Spleen (tissue), 11 donors: Measurements from ENCODE around the gene ZNF283. TPM values are rescaled to one million over a fixed set of nuclear protein-coding genes. Genes with fewer than 3 reads are reported as not detected.
"Not testable (repeated sequence)": the region's sequence is repeated elsewhere in the genome, so short reads cannot be mapped to it uniquely, and the experiment has no call there.

Experiments used
- DNase-seq: peaks from one replicate; pipeline ENCODE4 v3.0.0-alpha.2; 2020
- H3K27ac ChIP-seq, 8 donors: fragments of 200-600 bp; sonication (generic) in 7 of 8; 1 replicate in 4 of 8; 2 replicates in 4 of 8; pipeline versions ENCODE4 v1.5.0 to v1.8.0; 2016 to 2021; ENCODE audit warnings: inconsistent platforms in 4 of 8, mild to moderate bottlenecking in 4 of 8, moderate library complexity in 1 of 8
- H3K27me3 ChIP-seq, 7 donors: fragments of 200-600 bp; sonication (generic) in 6 of 7; replicated peaks in 1 of 7; 1 replicate in 4 of 7; 2 replicates in 3 of 7; pipeline versions ENCODE4 v1.5.0 to v1.8.0; 2016 to 2021; ENCODE audit warnings: inconsistent platforms in 3 of 7, mild to moderate bottlenecking in 1 of 7
- H3K36me3 ChIP-seq, 6 donors: fragments of 200-600 bp; sonication (generic) in 5 of 6; 1 replicate in 4 of 6; 2 replicates in 2 of 6; pipeline versions ENCODE4 v1.5.0 to v1.8.0; 2016 to 2021; ENCODE audit warnings: inconsistent platforms in 2 of 6
- H3K4me1 ChIP-seq, 6 donors: fragments of 200-600 bp; sonication (generic) in 5 of 6; 1 replicate in 3 of 6; 2 replicates in 3 of 6; pipeline versions ENCODE4 v1.5.0 to v1.8.0; 2016 to 2021; ENCODE audit warnings: inconsistent platforms in 3 of 6
- H3K4me3 ChIP-seq, 8 donors: fragments of 200-600 bp; sonication (generic) in 7 of 8; 1 replicate in 4 of 8; 2 replicates in 4 of 8; pipeline versions ENCODE4 v1.5.0 to v1.8.0; 2016 to 2021; ENCODE audit warnings: inconsistent platforms in 4 of 8, mild to moderate bottlenecking in 4 of 8, moderate library complexity in 2 of 8
- H3K9me3 ChIP-seq, 8 donors: fragments of 200-600 bp; sonication (generic) in 7 of 8; 1 replicate in 4 of 8; 2 replicates in 4 of 8; pipeline versions ENCODE4 v1.5.0 to v1.8.0; 2016 to 2021; ENCODE audit warnings: inconsistent platforms in 4 of 8
- POLR2A ChIP-seq, 3 donors: fragments of 450-650 bp; IDR thresholded peaks; one replicate each; pipeline ENCODE4 v1.5.1; 2017; ENCODE audit warnings: antibody characterized with exemption in 3 of 3, mild to moderate bottlenecking in 1 of 3
- POLR2AphosphoS5 ChIP-seq, 3 donors: sonication (generic); formaldehyde crosslinking; IDR thresholded peaks; one replicate each; pipeline ENCODE4 v1.5.1; 2017; ENCODE audit warnings: antibody characterized with exemption in 3 of 3
- WGBS, 5 donors: extraction: QIAGEN DNeasy Blood & Tissue Kit in 3 of 5; methylation state at CpG; one replicate each; pipeline versions ENCODE4 v1.1.5 to v1.1.7; 2013 to 2018; 5-methylcytosine and 5-hydroxymethylcytosine counted together
- intact Hi-C: fragments of 100-400 bp; cut with DNase I; formaldehyde crosslinking; loops from one replicate; pipeline ENCODE4 v1.15.0; 2023; ENCODE audit warnings: low total_unique reads
- polyA plus RNA-seq, 3 donors: library from polyadenylated mRNA; stranded (reverse); fragments of 200-250 nt; gene quantifications; one replicate each; pipeline ENCODE4 v1.2.1, GENCODE V29; 2013
- total RNA-seq, 7 donors: library from RNA; depleted of rRNA in 3 of 7; stranded (reverse); fragments of >200 nt in 3 of 7; fragmentation: NEBNext Ultra II Directional in 4 of 7; extraction: Animal tissue kit (Norgen Biotek cat#: 25700) in 4 of 7; gene quantifications; one replicate each; pipeline versions ENCODE4 v1.1.0 to v1.2.1, GENCODE V29; 2016 to 2021
- TF ChIP-seq, protein P1 (sequence below), 11 experiments: fragments of 200-600 bp in 7 of 11; fragments of 450-650 bp in 4 of 11; sonication (generic) in 4 of 11; IDR thresholded peaks in 8 of 11; conservative IDR thresholded peaks in 3 of 11; 1 replicate in 7 of 11; 2 replicates in 4 of 11; pipeline versions ENCODE4 v1.4.0 to v1.8.0; 2016 to 2021; ENCODE audit warnings: antibody characterized with exemption in 11 of 11, inconsistent platforms in 4 of 11, mild to moderate bottlenecking in 1 of 11
- donor health status: healthy with polysubstance abuse.
- donor health status: DM: no; HTN: no; CAD: no; lungs with moderate emphysema.
- donor health status: DM: no; HTN: no; CAD: no.
- donor health status: Bipolar disorder and iron deficiency.
- donor health status: healthy.
- donor health status: DM: no; HTN: no; CAD: no.
- donor health status: DM: yes; HTN: yes; CAD: no.

The ZNF283 gene
- total and polyA plus RNA-seq, 10 donors: 1.1 to 15.6 (median 10.6) TPM

DNA sequence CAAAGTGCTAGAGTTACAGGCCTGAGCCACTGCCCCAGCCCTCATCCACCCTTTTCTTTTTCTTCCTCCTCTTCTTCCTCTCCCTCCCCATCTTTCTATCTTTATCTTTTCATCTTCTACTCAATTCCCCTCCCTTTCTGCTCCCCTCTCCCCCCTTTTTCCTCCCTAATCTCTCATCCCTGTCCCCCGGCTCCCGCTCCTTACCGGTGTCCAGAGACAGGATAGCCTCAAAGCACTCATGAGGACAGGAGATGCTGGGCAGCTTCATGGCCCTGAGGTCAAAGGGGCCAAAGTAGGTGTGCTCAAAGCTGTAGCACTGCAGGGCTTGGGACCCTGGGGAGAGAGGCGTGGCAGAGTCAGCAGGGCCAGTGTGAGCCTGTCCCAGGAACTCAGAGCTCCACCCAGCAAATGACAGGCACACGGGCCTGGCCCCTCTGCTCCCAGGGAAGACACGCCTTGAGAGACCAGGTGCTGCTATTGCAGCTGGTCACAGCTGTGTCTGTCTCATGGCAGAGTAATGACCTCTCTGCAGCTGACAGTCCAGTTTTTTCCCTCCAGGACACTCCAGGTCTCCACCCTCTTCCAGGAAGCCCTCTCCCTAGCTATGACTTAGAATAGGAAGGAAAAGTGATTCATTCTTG, 27.5 kb upstream of the ZNF283 start:
- peak overlapping the region in 5 of 8 donors; percentile 36 to 75 (median 59) for H3K27ac ChIP-seq
- intact Hi-C loops: no loop called here
- TF ChIP-seq POLR2A (IDR thresholded peaks at IDR 0.05): no peak
- peak in 2 of 3 donors; percentile 15 to 32 for TF ChIP-seq POLR2AphosphoS5 (IDR thresholded peaks at IDR 0.05)
- H3K4me1 ChIP-seq: peaks cover 0 to 22% (median 9%) of the 10 kb centered on the region in 6 donors
- peak overlapping the region in 6 of 8 donors; percentile 45 to 77 (median 56) for H3K4me3 ChIP-seq
- peaks cover 0 to 22% (median 0%) of the 10 kb centered on the region in 6 donors for H3K36me3 ChIP-seq
- no peak for DNase-seq
- 54 to 70% (median 64%) methylated on average over 5 to 6 of the region's 6 CpGs for WGBS, 5 donors
- H3K9me3 ChIP-seq: peaks cover 0 to 8% (median 2%) of the 10 kb centered on the region in 8 donors
- H3K27me3 ChIP-seq: peaks cover 0 to 27% (median 0%) of the 10 kb centered on the region in 7 donors

DNA sequence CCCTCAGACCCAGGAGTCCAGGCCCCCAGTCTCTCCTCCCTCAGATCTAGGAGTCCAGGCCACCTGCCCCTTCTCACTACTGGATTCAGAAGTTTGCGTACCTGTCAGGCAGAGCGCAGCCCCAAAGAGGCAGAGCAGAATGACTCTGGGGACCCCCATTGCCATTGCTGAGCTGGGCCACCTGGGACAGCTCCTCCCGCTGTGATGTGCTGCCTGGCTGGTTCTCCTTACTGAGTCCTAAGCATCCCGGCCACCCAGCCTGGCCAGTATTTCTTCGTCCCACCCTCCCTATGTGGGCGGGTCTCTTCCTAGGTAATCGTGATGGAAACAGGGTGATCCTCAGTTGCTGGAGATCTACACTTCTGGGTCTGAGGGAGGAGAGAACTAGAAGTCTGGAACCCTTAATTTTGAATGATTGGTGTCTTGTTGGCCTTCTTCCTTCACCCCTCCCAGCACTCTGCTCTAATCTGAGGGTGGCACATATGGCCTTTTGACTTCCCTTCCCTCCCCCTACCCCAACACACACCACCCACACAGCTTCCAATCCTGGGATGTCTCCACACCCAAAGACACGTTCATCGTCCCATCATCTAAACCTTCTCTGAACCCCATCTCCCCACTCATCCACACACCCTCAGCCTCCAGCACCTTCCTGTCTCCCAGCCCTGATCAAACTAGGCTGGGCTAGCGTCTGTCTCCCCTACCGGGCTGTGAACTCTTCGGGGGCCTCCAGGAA, 24.7 kb upstream of the ZNF283 start, which contains the start of gene LYPD5:
Gene LYPD5 (minus strand): TSS at position 232 of the 736 bp plus-strand sequence. CDS start 67 bp downstream, at position 165.
- Histone ChIP-seq H3K27ac (no peak within 1 kb of the TSS), H3K9me3 (no peaks in the 10 kb centered on the region), H3K27me3 (peaks cover 0 to 20% (median 0%) of the 10 kb centered on the region in 7 donors), H3K36me3 (peaks cover 0 to 5% (median 0%) of the 10 kb centered on the region in 6 donors), H3K4me3 (no peak within 1 kb of the TSS), H3K4me1 (peaks cover 0 to 22% (median 9%) of the 10 kb centered on the region in 6 donors)
- TF ChIP-seq POLR2A (IDR thresholded peaks at IDR 0.05) (no peak), POLR2AphosphoS5 (IDR thresholded peaks at IDR 0.05) (no peak)
- TF ChIP-seq, protein P1, sequence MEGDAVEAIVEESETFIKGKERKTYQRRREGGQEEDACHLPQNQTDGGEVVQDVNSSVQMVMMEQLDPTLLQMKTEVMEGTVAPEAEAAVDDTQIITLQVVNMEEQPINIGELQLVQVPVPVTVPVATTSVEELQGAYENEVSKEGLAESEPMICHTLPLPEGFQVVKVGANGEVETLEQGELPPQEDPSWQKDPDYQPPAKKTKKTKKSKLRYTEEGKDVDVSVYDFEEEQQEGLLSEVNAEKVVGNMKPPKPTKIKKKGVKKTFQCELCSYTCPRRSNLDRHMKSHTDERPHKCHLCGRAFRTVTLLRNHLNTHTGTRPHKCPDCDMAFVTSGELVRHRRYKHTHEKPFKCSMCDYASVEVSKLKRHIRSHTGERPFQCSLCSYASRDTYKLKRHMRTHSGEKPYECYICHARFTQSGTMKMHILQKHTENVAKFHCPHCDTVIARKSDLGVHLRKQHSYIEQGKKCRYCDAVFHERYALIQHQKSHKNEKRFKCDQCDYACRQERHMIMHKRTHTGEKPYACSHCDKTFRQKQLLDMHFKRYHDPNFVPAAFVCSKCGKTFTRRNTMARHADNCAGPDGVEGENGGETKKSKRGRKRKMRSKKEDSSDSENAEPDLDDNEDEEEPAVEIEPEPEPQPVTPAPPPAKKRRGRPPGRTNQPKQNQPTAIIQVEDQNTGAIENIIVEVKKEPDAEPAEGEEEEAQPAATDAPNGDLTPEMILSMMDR (IDR thresholded peaks at IDR 0.05 in 8 of 11, conservative IDR thresholded peaks at IDR 0.05 in 3 of 11): no peak
- no peak for DNase-seq
- WGBS, 5 donors: 62 to 77% (median 68%) methylated on average over 9 to 12 of the region's 12 CpGs
- intact Hi-C loops: no loop called here

DNA sequence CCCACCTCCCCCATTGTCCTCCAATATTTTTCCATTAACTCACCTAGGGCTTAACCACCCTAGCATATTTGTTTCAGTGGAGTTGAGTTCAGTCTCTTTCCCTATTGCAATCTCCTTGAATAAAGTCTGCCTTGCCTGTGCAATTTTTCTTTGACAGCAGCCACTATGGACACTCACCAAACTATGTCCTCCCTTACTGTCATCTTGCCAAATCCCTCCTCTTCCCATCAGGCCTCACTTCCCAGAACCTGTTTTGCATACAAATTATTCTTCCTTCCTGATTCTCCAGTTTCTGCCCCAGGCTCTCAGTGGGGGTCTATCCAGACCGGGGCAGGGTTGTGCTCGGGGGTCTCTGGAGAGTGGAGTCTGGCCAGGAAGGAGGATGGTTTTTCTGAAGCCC, 22.7 kb upstream of the ZNF283 start:
- intact Hi-C loops: no loop called here
- peaks cover 0 to 8% (median 0%) of the 10 kb centered on the region in 6 donors for H3K4me1 ChIP-seq
- H3K36me3 ChIP-seq: no peaks in the 10 kb centered on the region
- peaks cover 0 to 11% (median 0%) of the 10 kb centered on the region in 7 donors for H3K27me3 ChIP-seq
- WGBS, 5 donors: 43 to 65% (median 62%) methylated on average over 2 of the region's 2 CpGs
- DNase-seq: no peak
- TF ChIP-seq POLR2A (IDR thresholded peaks at IDR 0.05) (no peak), POLR2AphosphoS5 (IDR thresholded peaks at IDR 0.05) (no peak)
- TF ChIP-seq, protein P1 (IDR thresholded peaks at IDR 0.05 in 8 of 11, conservative IDR thresholded peaks at IDR 0.05 in 3 of 11): no peak
- peak overlapping the region in 2 of 8 donors; percentile 25 to 54 for H3K4me3 ChIP-seq
- no peaks in the 10 kb centered on the region for H3K9me3 ChIP-seq
- peak overlapping the region in 2 of 8 donors; percentile 47 to 56 for H3K27ac ChIP-seq

DNA sequence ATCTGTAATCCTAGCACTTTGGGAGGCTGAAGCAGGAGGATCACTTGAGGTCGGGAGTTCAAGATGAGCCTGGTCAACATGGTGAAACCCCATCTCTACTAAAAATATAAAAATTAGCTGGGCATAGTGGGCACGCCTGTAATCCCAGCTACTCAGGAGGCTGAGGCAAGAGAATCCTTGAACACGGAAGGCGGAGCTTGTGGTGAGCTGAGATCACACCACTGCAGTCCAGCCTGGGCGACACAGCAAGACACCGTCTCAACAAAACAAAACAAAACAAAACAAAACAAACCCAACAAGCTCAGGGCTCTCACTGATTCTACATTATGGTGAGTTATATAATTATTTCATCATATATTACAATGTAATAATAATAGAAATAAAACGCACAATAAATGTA, 20.7 kb upstream of the ZNF283 start:
- DNase-seq, H3K4me3 ChIP-seq, H3K27ac ChIP-seq, intact Hi-C loops, H3K36me3 ChIP-seq, H3K9me3 ChIP-seq, H3K4me1 ChIP-seq: not testable (repeated sequence)
- 86 to 94% (median 89%) methylated on average over 7 of the region's 7 CpGs for WGBS, 5 donors
- peaks cover 0 to 13% (median 0%) of the 10 kb centered on the region in 7 donors for H3K27me3 ChIP-seq

DNA sequence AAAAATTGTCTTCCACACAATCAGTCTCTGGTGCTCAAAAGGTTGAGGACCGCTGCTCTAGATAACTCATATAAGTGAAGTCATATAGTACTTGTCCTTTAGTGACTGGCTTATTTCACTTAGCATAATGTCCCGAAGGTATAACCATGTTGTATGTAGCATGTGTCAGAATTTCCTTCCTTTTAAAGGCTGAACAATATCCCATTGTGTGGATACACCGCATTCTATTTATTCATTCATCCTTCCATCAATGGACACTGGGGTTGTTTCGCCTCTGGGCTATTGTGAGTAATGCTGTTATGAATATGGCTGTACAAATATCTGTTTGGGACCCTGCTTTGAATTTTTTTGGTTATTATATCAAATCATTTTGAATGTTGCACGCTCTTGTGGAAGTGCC, 20.3 kb upstream of the ZNF283 start:
- no peak overlapping the region for H3K27ac ChIP-seq
- intact Hi-C loops: no loop called here
- H3K9me3 ChIP-seq: no peaks in the 10 kb centered on the region
- DNase-seq: no peak
- no peaks in the 10 kb centered on the region for H3K36me3 ChIP-seq
- 69 to 75% (median 71%) methylated on average over 5 of the region's 5 CpGs for WGBS, 5 donors
- no peak overlapping the region for H3K4me3 ChIP-seq
- H3K27me3 ChIP-seq: peaks cover 0 to 13% (median 0%) of the 10 kb centered on the region in 7 donors
- TF ChIP-seq POLR2AphosphoS5 (IDR thresholded peaks at IDR 0.05) (no peak), POLR2A (IDR thresholded peaks at IDR 0.05) (no peak)
- TF ChIP-seq, protein P1 (IDR thresholded peaks at IDR 0.05 in 8 of 11, conservative IDR thresholded peaks at IDR 0.05 in 3 of 11): no peak
- H3K4me1 ChIP-seq: peaks cover 0 to 6% (median 0%) of the 10 kb centered on the region in 6 donors
